Measurements from ENCODE around the gene AQP9. TPM values are rescaled to one million over a fixed set of nuclear protein-coding genes. Genes with fewer than 3 reads are reported as not detected.

Gene AQP9
- total and polyA plus RNA-seq, 2 of the 8 experiments (the other 6 are each of a cell fraction or from before 2014, with no cell fraction given), result not detected

GRCh38 chr15:58201516-58201915 lies 63.3 kb downstream of the AQP9 start:
- no peaks in the 10 kb centered on the region for H3K9me3 ChIP-seq (ENCODE audit: insufficient read depth in 2 of 2, low read depth in 1 of 2, low read length in 1 of 2)
- no peak overlapping the region for H2BK12ac ChIP-seq (ENCODE audit: low read depth, low read length)
- FAIRE-seq (no peak), DNase-seq (ENCODE audit: low read depth in 1 of 2, low spot score in 2 of 2) (no peak)
- H4K20me1 ChIP-seq (replicated peaks in 1 of 2; ENCODE audit: control insufficient read depth in 1 of 2, insufficient read depth in 2 of 2, low read length in 2 of 2), result no peaks in the 10 kb centered on the region
- H3K9ac ChIP-seq (replicated peaks in 1 of 4; ENCODE audit: extremely low read depth in 1 of 4, low read depth in 3 of 4, low read length in 3 of 4), result no peak overlapping the region
- H3K27me3 ChIP-seq (replicated peaks in 1 of 4; ENCODE audit: control insufficient read depth in 3 of 4, extremely low read depth in 1 of 4, insufficient read depth in 3 of 4, low read length in 3 of 4), result no peaks in the 10 kb centered on the region
- CTCF ChIA-PET (ENCODE audit: partially characterized antibody), result interaction anchor here (0.9 kb wide), 1 partner anchor 19 kb away, joined by 3 read pairs; no protein-coding TSS in a partner anchor
- no peak overlapping the region for H2BK120ac ChIP-seq (replicated peaks; ENCODE audit: low read depth, low read length)
- H3K23me2 ChIP-seq (ENCODE audit: low read depth, low read length), result no peaks in the 10 kb centered on the region
- no peaks in the 10 kb centered on the region for H3K4me1 ChIP-seq (replicated peaks in 1 of 4; ENCODE audit: control insufficient read depth in 3 of 4, insufficient read depth in 4 of 4, low read length in 3 of 4)
- H2BK15ac ChIP-seq (ENCODE audit: low read length), result no peak overlapping the region
- H4K8ac ChIP-seq (ENCODE audit: extremely low read depth, insufficient read depth, low read length), result no peak overlapping the region
- no peaks in the 10 kb centered on the region for H3K79me1 ChIP-seq (ENCODE audit: low read depth, low read length)
- no peak overlapping the region for H4K91ac ChIP-seq (replicated peaks; ENCODE audit: insufficient read length, low read length)
- no peak for TF ChIP-seq TAF1 (IDR thresholded peaks at IDR 0.05; ENCODE audit: low read depth, low read length)
- no peak overlapping the region for H3K14ac ChIP-seq (ENCODE audit: insufficient read length)
- no peak overlapping the region for H3K4ac ChIP-seq (replicated peaks; ENCODE audit: insufficient read length, low read depth, low read length)
- H2AK5ac ChIP-seq (ENCODE audit: low read depth, low read length), result no peak overlapping the region
- H3K36me3 ChIP-seq (ENCODE audit: control insufficient read depth in 2 of 4, insufficient read depth in 4 of 4, low read length in 3 of 4), result no peaks in the 10 kb centered on the region
- no peak overlapping the region for H3K23ac ChIP-seq (ENCODE audit: insufficient read length)
- H3K27ac ChIP-seq (ENCODE audit: low read depth, low read length), result no peak overlapping the region
- no peak overlapping the region for H2BK5ac ChIP-seq (ENCODE audit: low read depth, low read length)
- H3K4me3 ChIP-seq (ENCODE audit: extremely low read depth in 1 of 4, insufficient read depth in 2 of 4, low read depth in 3 of 4, low read length in 4 of 4), result no peak overlapping the region
- H3K56ac ChIP-seq (replicated peaks; ENCODE audit: insufficient read length, low read depth, low read length), result no peak overlapping the region
- H2AFZ ChIP-seq (ENCODE audit: low read length), result no peak overlapping the region
- no peak overlapping the region for H3K18ac ChIP-seq (ENCODE audit: extremely low read depth, low read length)
- H4K5ac ChIP-seq (ENCODE audit: insufficient read length, low read depth, low read length), result no peak overlapping the region
- POLR2A ChIA-PET (ENCODE audit: partially characterized antibody), result no interaction called here
- H2BK20ac ChIP-seq (ENCODE audit: low read length), result no peak overlapping the region
- no peaks in the 10 kb centered on the region for H3K79me2 ChIP-seq (ENCODE audit: control insufficient read depth in 1 of 2, insufficient read depth in 2 of 2, low read length in 2 of 2)
- H3K4me2 ChIP-seq (ENCODE audit: insufficient read depth in 1 of 2, low read depth in 2 of 2, low read length in 2 of 2), result no peak overlapping the region
